Measurements from ENCODE around the gene NEFH. TPM values are rescaled to one million over a fixed set of nuclear protein-coding genes. Genes with fewer than 3 reads are reported as not detected.

NEFH gene, protein sequence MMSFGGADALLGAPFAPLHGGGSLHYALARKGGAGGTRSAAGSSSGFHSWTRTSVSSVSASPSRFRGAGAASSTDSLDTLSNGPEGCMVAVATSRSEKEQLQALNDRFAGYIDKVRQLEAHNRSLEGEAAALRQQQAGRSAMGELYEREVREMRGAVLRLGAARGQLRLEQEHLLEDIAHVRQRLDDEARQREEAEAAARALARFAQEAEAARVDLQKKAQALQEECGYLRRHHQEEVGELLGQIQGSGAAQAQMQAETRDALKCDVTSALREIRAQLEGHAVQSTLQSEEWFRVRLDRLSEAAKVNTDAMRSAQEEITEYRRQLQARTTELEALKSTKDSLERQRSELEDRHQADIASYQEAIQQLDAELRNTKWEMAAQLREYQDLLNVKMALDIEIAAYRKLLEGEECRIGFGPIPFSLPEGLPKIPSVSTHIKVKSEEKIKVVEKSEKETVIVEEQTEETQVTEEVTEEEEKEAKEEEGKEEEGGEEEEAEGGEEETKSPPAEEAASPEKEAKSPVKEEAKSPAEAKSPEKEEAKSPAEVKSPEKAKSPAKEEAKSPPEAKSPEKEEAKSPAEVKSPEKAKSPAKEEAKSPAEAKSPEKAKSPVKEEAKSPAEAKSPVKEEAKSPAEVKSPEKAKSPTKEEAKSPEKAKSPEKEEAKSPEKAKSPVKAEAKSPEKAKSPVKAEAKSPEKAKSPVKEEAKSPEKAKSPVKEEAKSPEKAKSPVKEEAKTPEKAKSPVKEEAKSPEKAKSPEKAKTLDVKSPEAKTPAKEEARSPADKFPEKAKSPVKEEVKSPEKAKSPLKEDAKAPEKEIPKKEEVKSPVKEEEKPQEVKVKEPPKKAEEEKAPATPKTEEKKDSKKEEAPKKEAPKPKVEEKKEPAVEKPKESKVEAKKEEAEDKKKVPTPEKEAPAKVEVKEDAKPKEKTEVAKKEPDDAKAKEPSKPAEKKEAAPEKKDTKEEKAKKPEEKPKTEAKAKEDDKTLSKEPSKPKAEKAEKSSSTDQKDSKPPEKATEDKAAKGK
- under 1 TPM; 0.61 to 0.71 TPM for total RNA-seq
- polyA plus RNA-seq: under 1 TPM; 0.22 to 0.50 TPM
- long read RNA-seq, donor 1: 0 reads
- long read RNA-seq, donor 2, partial matches to known transcripts: 0 of 1 reads
- long read RNA-seq, donor 2, other reads (novel, unspliced or antisense): 0 of 1 reads
- long read RNA-seq, donor 3, partial matches to known transcripts: 0 of 1 reads
- long read RNA-seq, donor 3, other reads (novel, unspliced or antisense): 0 of 1 reads
- long read RNA-seq, donor 4, partial matches to known transcripts: 0 of 4 reads
- long read RNA-seq, donor 4, other reads (novel, unspliced or antisense): 0 of 4 reads
- long read RNA-seq, donor 5: 0 reads

DNA sequence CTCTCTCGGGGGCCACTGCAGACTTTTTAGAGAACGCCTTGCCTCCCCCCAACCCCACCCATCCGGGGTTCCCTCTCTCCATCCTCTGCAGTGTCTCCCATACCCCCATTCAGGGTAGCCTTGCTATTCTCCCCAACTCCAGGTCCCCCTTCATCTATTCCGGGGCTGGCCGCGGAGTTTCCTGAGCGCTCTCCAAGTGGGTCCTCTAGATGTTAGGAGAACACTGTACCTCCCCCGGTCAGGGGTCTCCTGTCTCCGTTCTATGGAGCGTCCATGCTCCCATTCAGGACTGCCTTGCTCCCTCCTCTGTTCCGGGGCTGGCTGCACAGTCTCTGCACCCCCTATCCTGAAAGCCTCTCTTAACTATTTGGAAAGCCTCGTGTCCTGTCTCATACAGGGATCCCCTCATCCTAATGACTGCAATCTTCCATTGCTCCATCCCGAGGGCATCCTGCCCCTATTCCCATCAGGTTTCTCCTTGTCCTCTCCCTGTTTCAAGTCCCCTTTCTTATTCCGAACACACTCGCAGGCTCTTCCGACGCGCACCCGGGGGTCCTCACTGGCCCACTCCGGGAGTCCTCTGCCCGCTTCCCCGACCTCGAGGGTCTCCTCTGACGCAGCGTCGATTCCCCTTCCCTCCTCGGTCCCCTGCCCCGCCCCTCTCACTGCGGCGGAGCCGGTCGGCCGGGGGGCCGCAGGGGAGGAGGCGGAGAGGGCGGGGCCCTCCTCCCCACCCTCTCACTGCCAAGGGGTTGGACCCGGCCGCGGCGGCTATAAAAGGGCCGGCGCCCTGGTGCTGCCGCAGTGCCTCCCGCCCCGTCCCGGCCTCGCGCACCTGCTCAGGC lies at the start of gene NEFH:
Gene NEFH, plus strand, starts transcription at position 802 of the 845 bp plus-strand sequence. CDS start 45 bp downstream, outside the sequence.
- Histone ChIP-seq H3K4me1 (ENCODE audit: control insufficient read depth in 5 of 5, insufficient read depth in 5 of 5, low read length in 5 of 5) (peaks cover 0 to 25% (median 0%) of the 10 kb centered on the region in 5 donors), H3K9ac (ENCODE audit: insufficient read depth in 1 of 2, low read length in 2 of 2) (no peak within 1 kb of the TSS), H3K27ac (ENCODE audit: low read depth in 1 of 2, low read length in 1 of 2) (no peak within 1 kb of the TSS), H3K9me3 (ENCODE audit: control insufficient read depth in 4 of 4, insufficient read depth in 3 of 4, low read length in 3 of 4) (peaks cover 0 to 13% (median 0%) of the 10 kb centered on the region in 4 donors), H3K36me3 (ENCODE audit: control insufficient read depth in 4 of 4, insufficient read depth in 4 of 4, low read length in 4 of 4) (no peaks in the 10 kb centered on the region), H3K4me3 (no peak within 1 kb of the TSS), H3K27me3 (ENCODE audit: control insufficient read depth in 3 of 3, insufficient read depth in 3 of 3, low read length in 2 of 3) (peaks cover 3 to 19% (median 17%) of the 10 kb centered on the region in 3 donors)
- DNase-seq (no peak), ATAC-seq (ENCODE audit: insufficient read depth, low FRiP score) (no peak)
- TF ChIP-seq, protein P1, sequence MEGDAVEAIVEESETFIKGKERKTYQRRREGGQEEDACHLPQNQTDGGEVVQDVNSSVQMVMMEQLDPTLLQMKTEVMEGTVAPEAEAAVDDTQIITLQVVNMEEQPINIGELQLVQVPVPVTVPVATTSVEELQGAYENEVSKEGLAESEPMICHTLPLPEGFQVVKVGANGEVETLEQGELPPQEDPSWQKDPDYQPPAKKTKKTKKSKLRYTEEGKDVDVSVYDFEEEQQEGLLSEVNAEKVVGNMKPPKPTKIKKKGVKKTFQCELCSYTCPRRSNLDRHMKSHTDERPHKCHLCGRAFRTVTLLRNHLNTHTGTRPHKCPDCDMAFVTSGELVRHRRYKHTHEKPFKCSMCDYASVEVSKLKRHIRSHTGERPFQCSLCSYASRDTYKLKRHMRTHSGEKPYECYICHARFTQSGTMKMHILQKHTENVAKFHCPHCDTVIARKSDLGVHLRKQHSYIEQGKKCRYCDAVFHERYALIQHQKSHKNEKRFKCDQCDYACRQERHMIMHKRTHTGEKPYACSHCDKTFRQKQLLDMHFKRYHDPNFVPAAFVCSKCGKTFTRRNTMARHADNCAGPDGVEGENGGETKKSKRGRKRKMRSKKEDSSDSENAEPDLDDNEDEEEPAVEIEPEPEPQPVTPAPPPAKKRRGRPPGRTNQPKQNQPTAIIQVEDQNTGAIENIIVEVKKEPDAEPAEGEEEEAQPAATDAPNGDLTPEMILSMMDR (IDR thresholded peaks at IDR 0.05; ENCODE audit: control extremely low read depth, extremely low read depth): no peak
- 7 to 8% methylated on average over 41 to 48 of the region's 48 CpGs for WGBS, 2 donors

DNA sequence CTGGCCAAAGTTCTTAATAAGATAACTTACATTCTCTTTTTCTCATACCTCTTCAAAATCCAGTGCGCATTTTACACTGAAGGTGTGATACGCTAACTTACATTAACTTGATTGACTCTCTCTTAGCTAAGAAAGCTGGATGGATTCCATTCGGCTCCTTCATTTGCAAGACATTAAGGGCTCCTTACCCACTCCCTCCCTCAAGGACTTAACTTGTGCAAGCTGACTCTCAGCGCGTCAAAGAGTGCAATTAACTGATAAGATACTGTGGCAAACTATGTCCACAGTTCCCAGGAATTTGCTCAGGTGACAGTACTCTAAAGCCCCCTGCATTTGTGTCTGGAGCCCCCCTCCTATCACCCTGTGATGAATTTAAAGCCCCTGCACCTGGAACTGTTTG lies 48.0 kb upstream of the NEFH start:
- H3K9ac ChIP-seq (ENCODE audit: insufficient read depth in 1 of 2, low read length in 2 of 2): no peak overlapping the region

More for the DNA sequence above, 48.0 kb upstream of the NEFH start:
- Histone ChIP-seq H3K36me3 (ENCODE audit: control insufficient read depth in 4 of 4, insufficient read depth in 4 of 4, low read length in 4 of 4) (no peaks in the 10 kb centered on the region), H3K4me3 (no peak overlapping the region), H3K4me1 (ENCODE audit: control insufficient read depth in 5 of 5, insufficient read depth in 5 of 5, low read length in 5 of 5) (peaks cover 0 to 2% (median 0%) of the 10 kb centered on the region in 5 donors), H3K27ac (ENCODE audit: low read depth in 1 of 2, low read length in 1 of 2) (no peak overlapping the region), H3K9me3 (ENCODE audit: control insufficient read depth in 4 of 4, insufficient read depth in 3 of 4, low read length in 3 of 4) (no peaks in the 10 kb centered on the region), H3K27me3 (ENCODE audit: control insufficient read depth in 3 of 3, insufficient read depth in 3 of 3, low read length in 2 of 3) (peaks cover 0 to 15% (median 0%) of the 10 kb centered on the region in 3 donors)
- TF ChIP-seq, protein P1 (IDR thresholded peaks at IDR 0.05; ENCODE audit: control extremely low read depth, extremely low read depth): no peak
- DNase-seq (peak; percentile 14 to 80 (median 37)), ATAC-seq (ENCODE audit: insufficient read depth, low FRiP score) (no peak)
- WGBS, 2 donors: 57 to 68% methylated on average over 5 of the region's 5 CpGs
